Measurements from ENCODE around the gene GRK1.

DNA sequence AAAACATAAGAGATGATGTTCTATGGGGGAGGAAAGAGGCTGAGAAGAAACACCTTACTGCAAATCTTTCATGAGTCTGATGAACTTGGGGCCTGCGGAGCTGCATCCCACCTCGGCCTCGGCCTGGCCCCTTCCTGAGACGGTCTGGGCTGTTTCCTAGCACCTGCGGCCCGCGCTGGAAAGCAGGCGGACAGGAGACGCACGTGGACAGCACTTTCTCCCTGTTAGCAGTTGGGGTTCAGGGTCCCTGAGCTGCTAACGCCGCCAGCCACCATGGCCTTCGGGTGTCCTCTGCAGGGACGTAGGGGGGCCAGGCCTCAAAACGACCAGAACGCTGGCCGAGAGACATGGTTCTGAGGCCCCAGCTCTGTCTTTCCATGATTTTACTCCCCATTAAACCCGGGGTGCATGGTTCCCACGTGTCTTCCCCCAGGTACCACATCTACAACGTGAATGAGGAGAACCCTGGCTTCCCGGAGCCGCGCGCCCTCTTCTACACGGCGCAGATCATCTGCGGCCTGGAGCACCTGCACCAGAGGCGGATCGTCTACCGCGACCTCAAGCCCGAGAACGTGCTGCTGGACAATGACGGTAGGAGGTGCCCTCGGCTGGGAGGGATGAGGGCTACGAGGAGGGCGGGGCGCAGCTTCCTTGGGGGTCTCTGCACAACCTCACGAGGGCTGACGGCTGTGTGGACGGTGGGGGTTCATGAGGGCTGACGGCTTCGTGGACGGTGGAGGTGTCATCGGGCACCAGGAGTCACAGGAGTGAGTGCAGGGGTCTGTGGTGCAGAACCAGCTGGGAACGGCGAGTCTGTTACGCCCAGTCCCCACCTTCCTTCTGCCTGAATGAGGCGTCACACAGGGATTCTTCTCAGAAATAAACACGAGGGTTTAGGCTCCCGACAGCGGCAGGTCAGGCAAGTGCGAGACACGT is 4.3 kb downstream of the GRK1 start:
- TF ChIP-seq, protein P1, sequence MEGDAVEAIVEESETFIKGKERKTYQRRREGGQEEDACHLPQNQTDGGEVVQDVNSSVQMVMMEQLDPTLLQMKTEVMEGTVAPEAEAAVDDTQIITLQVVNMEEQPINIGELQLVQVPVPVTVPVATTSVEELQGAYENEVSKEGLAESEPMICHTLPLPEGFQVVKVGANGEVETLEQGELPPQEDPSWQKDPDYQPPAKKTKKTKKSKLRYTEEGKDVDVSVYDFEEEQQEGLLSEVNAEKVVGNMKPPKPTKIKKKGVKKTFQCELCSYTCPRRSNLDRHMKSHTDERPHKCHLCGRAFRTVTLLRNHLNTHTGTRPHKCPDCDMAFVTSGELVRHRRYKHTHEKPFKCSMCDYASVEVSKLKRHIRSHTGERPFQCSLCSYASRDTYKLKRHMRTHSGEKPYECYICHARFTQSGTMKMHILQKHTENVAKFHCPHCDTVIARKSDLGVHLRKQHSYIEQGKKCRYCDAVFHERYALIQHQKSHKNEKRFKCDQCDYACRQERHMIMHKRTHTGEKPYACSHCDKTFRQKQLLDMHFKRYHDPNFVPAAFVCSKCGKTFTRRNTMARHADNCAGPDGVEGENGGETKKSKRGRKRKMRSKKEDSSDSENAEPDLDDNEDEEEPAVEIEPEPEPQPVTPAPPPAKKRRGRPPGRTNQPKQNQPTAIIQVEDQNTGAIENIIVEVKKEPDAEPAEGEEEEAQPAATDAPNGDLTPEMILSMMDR (IDR thresholded peaks at IDR 0.05): no peak
- TF ChIP-seq POLR2A (IDR thresholded peaks at IDR 0.05): no peak

All from Peyer's patch (tissue), 4 donors.